SK-MEL-5 (cell line): ENCODE measurements around the gene HEXA. TPM values are rescaled to one million over a fixed set of nuclear protein-coding genes. Genes with fewer than 3 reads are reported as not detected.
"Not testable (repeated sequence)": the region's sequence is repeated elsewhere in the genome, so short reads cannot be mapped to it uniquely, and the experiment has no call there.

Source experiments
- DNase-seq: peaks from one replicate; pipeline ENCODE4 v3.0.0-alpha.2; 2016; ENCODE audit warnings: low read depth, low spot score
- in situ Hi-C: cut with HindIII; loops from 2 replicates; pipeline ENCODE4 v1.10.0; 2016; ENCODE audit warnings: low sequenced_read_pairs, high pct_unique_total_duplicates, low pct_unique_long_range_greater_than_20kb
- polyA plus RNA-seq, 2 experiments: library from polyadenylated mRNA; depleted of rRNA; stranded (reverse); fragments of >200 nt; gene quantifications; 2 replicates each; pipeline ENCODE4 v1.2.3, GENCODE V29; 2015
- total RNA-seq: library from RNA; depleted of rRNA; stranded (reverse); fragments of >200 nt; shearing (Covaris generic); gene quantifications from 2 replicates; pipeline ENCODE4 v1.2.3, GENCODE V29; 2014; rRNA removed

Gene HEXA
- 143 and 164 TPM in 2 replicates for total RNA-seq
- polyA plus RNA-seq (2015; cell fraction: cytosol; rRNA removed), result 149 and 172 TPM in 2 replicates
- 129 and 169 TPM in 2 replicates for polyA plus RNA-seq (2015; cell fraction: nucleus; rRNA removed)

DNA sequence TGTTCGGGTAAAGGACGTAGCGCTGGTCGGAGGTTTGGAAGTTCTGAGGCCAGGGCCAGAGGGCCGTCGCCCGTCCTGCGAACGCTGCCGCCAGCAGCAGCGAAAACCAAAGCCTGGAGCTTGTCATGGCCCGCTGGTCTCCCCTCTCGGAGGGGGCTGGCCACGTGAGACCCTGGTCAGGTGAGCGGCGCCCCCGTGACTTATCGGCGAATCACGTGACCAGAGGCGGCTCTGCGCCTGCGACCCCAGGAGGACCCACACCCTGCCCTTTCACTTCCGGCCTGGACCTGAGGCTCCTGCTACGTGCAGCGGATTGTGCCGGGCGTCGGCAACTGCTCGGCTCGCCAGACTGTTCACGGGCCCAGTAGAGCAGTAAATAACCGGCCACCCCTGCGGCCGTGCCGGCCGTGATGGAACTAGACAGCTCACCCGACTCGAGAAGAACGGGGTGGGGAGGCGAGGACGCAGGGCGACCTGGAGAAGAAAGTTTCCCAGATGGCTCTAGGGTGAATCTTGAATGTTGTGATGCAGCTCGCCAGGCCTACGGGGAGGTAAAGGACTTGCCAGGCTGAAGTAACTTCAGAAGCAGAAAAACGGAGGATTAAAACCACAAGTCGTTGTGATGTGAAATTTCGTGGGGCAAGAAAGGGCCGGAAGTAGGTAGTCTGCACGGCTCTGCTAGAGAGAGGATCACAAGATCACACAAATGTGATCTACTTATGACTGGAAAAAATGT lies at the start of gene HEXA:
TSS of gene HEXA (minus strand) at position 169 of the 736 bp plus-strand sequence. CDS start at position 127, 42 bp downstream.
- peak; percentile 65 for DNase-seq
- in situ Hi-C loops, result no loop called here

- in situ Hi-C loops, result no loop called here
- no peak for DNase-seq
These were observed 47.4 kb upstream of the HEXA start for GRCh38 chr15:72423256-72423655.

- no peak for DNase-seq
These were observed 45.7 kb upstream of the HEXA start for GRCh38 chr15:72421484-72421883.

DNA sequence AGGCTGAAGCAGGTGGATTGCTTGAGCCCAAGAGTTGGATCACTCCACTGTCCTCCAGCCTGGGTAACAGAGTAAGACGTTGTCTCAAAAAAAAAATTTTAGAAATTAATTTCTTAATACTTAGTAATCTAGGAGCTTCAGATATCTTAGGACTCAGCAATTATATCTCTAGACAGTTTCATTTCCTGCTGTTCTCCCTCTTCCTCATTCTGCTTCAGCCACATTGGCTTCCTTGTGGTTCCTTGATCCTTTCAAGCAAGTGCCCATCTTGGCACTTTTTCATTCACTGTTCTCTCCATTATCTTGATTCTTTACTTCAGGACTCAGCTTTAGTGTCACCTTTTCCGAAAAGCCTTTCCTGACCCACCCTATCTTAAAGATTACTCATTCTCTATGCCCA lies 44.8 kb upstream of the HEXA start:
- in situ Hi-C loops, result no loop called here
- no peak for DNase-seq

More at GRCh38 chr15:72421484-72421883, 45.7 kb upstream of the HEXA start:
- in situ Hi-C loops, result no loop called here

DNA sequence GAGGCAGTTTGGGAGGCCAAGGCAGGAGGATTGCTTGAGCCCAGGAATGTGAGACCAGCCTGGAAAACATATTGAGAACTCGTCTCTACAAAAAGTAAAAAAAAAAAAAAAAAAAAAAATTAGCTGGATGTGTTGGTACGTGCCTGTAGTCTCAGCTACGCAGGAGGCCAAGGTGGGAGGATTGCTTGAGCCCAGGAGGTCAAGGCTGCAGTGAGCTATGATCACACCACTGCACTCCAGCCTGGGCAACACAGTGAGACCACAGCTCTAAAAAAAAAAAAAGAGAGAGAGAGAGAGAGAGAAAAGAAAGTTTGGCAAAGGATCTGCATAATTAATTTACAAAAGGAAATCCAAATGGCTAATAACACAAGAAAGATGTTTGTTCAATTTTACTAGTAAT lies 44.0 kb upstream of the HEXA start:
- DNase-seq, in situ Hi-C loops: not testable (repeated sequence)

- DNase-seq, result no peak
- in situ Hi-C loops, result no loop called here
These were observed 39.5 kb upstream of the HEXA start for GRCh38 chr15:72415304-72415703.

- DNase-seq, in situ Hi-C loops: not testable (repeated sequence)
These were observed 37.5 kb upstream of the HEXA start for GRCh38 chr15:72413337-72413736.

DNA sequence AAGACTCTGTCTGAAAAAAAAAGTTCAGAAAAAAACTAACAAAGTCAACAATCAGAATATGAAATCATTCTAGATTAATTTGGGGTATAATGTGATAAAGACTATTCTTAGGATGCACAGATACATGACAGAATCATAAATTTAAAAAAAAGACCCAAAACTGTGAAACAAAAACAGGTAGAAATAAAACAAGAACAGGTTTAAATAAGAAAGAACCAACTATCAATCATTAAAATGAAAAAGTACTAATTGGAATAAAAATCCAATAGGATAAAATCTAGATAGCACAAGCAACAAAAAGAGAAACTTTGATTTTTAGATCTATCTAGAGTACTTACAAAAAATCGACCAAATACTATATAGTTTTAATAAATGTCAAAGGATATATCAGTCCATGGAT lies 35.7 kb upstream of the HEXA start:
- DNase-seq, result no peak
- in situ Hi-C loops, result no loop called here

DNA sequence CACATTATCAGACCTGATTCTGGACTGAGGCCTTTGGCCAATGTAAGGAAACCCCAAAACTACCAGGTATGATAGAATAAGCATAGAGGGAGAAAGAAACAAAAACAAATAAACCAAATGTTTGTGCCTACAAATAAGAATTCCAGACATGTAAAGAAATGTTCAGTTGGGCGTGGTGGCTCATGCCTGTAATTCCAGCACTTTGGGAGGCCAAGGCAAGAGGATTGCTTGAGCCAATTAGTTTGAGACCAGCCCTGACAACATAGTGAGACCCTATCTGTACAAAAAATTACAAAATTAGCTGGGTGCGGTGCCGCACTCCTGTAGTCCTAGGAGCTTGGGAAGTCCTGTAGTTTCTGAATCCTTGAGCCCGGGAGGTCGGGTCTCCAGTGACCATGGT lies 35.3 kb upstream of the HEXA start:
- DNase-seq, result no peak
- in situ Hi-C loops, result no loop called here

GRCh38 chr15:72406936-72407335 lies 31.1 kb upstream of the HEXA start:
- DNase-seq, result no peak
- in situ Hi-C loops, result no loop called here

DNA sequence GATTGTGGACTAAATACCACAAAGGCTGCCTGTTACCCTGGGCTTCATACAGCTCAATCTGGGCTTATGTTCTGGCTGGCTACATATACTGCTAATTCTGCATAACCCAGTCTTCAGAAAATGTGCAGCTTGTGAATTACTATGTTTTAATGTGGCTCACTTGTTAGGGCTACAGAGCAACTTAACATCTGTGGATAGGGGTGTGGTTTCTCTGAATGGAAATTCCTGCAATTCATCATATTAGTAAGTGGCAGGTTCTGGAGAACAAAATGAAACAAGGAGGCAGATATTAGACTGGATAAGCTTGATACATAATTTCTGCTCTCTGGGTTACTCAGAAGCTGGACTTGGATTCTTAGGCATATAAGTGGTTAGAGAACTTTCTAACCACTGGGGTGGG lies 29.0 kb upstream of the HEXA start:
- DNase-seq, result no peak
- in situ Hi-C loops, result no loop called here

DNA sequence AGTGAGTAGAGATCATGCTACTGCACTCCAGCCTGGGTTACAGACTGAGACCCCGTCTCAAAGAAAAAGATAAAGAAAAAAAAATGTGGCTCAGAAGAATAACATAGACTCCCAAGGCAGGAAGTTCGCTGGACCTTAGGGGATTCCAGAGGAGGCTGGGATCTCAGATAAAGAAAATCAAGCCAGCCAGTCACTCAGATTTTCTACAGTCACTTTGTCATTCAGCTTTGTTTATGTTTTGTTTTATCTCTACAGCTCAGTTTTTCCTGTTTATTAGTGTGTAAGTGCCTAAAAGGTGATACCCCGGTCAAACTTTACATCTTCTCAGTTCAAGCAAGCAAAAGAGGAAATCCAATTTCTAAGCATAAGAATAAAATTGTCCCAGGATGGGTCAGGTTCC lies 28.5 kb upstream of the HEXA start:
- DNase-seq, result no peak
- in situ Hi-C loops, result no loop called here

- in situ Hi-C loops, result no loop called here
- no peak for DNase-seq
These were observed 26.9 kb upstream of the HEXA start for GRCh38 chr15:72402726-72403125.

- in situ Hi-C loops, result no loop called here
- DNase-seq, result no peak
These were observed 22.8 kb upstream of the HEXA start for GRCh38 chr15:72398648-72399047.

DNA sequence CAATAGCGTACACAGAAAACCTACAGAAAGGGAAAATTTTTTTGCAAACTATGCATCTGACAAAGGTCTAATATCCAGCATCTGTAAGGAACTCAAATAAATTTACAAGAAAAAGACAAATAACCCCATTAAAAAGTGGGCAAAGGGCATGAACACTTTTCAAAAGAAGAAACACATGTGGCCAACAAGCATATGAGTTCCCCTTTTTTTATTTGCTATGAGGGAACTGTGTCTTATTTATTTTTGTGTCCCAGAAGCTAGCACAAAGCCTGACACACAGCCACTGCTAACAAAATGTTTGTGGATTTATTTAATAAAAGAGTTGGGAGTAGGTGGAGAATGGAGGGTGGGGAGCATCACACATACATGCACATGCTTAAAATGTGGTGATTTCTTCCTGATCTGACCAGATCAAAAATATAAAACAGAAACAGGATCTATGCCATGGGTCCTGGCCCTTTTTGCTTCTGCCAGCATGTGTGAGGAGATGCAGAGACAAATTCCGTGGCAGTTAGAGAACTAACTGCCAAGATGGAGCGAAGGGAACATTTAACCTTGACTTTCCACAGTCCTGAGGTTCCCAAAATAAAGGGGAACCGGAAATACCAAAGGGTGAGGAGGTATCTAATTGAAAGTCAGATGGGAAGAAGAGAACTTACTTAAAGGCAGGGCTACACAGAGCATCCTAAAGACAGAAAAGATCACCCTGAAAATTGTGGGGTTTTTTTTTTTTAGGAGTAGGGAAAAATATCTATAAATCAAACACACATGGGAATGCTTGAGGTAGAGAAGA lies 22.2 kb upstream of the HEXA start, which contains the start of gene TMEM202:
TSS of gene TMEM202 (plus strand) at position 510 of the 793 bp plus-strand sequence. CDS start at position 532, 22 bp downstream.
- in situ Hi-C loops, result no loop called here
- no peak for DNase-seq

- DNase-seq, in situ Hi-C loops: not testable (repeated sequence)
These were observed 20.5 kb upstream of the HEXA start for GRCh38 chr15:72396331-72396730.

GRCh38 chr15:72389231-72389630 lies 13.4 kb upstream of the HEXA start:
- DNase-seq, result no peak
- in situ Hi-C loops, result no loop called here

- in situ Hi-C loops, result no loop called here
These were observed 11.9 kb upstream of the HEXA start for GRCh38 chr15:72387741-72388140.

More at GRCh38 chr15:72387741-72388140, 11.9 kb upstream of the HEXA start:
- DNase-seq, result no peak
